GM12878 (cell line): ENCODE data around the gene FNDC3B. TPM values are rescaled to one million over a fixed set of nuclear protein-coding genes. Genes with fewer than 3 reads are reported as not detected.

Experiments used
- BCLAF1 ChIP-seq: fragments of 450-650 bp; IDR thresholded peaks from 2 replicates; pipeline ENCODE4 v1.6.1; 2017; ENCODE audit warnings: antibody characterized with exemption, mild to moderate bottlenecking, moderate library complexity
- MTA3 ChIP-seq: IDR thresholded peaks from 2 replicates; pipeline ENCODE4 v1.6.1; 2012; ENCODE audit warnings: low read length, inconsistent platforms, borderline replicate concordance
- MYB ChIP-seq: fragments of 150-350 bp; IDR thresholded peaks from 2 replicates; pipeline ENCODE4 v1.6.1; 2014; ENCODE audit warnings: mild to moderate bottlenecking, low read depth, low read length, borderline replicate concordance
- NFIC ChIP-seq: IDR thresholded peaks from 2 replicates; pipeline ENCODE4 v1.6.1; 2012; ENCODE audit warnings: low read depth, mild to moderate bottlenecking, inconsistent platforms, low read length, moderate library complexity
- NFXL1 ChIP-seq: fragments of 450-650 bp; IDR thresholded peaks from 2 replicates; pipeline ENCODE4 v1.6.1; 2017; ENCODE audit warnings: antibody characterized with exemption, mild to moderate bottlenecking, borderline replicate concordance
- NFYA ChIP-seq: IDR thresholded peaks from 2 replicates; pipeline ENCODE4 v1.6.1; 2011; ENCODE audit warnings: low read depth, mild to moderate bottlenecking, low read length, improper control_type of control experiment, borderline replicate concordance
- NR2C2 ChIP-seq: IDR thresholded peaks from 2 replicates; pipeline ENCODE4 v1.6.1; 2011; ENCODE audit warnings: borderline replicate concordance, low read depth; ENCODE audit not compliant: control insufficient read depth, insufficient read length
- SMAD1 ChIP-seq: fragments of 450-650 bp; IDR thresholded peaks from 2 replicates; pipeline ENCODE4 v1.6.1; 2018; ENCODE audit warnings: mild to moderate bottlenecking, low read depth; ENCODE audit not compliant: partially characterized antibody
- STAT3 ChIP-seq: IDR thresholded peaks from 2 replicates; pipeline ENCODE4 v1.6.1; 2011; ENCODE audit warnings: low read depth, low read length, improper control_type of control experiment
- YY1 ChIP-seq: IDR thresholded peaks from 2 replicates; pipeline ENCODE4 v1.6.1; 2011; ENCODE audit warnings: low read depth, mild to moderate bottlenecking, low read length
- ZNF24 ChIP-seq: fragments of 450-650 bp; IDR thresholded peaks from 2 replicates; pipeline ENCODE4 v1.6.1; 2017; ENCODE audit warnings: antibody characterized with exemption, mild to moderate bottlenecking
- ZNF592 ChIP-seq: fragments of 450-650 bp; IDR thresholded peaks from 2 replicates; pipeline ENCODE4 v1.6.1; 2017; ENCODE audit warnings: mild to moderate bottlenecking, moderate library complexity
- polyA plus RNA-seq, 11 experiments: library from polyadenylated mRNA; depleted of rRNA in 4 of 11; unstranded in 6 of 11; stranded (reverse) in 5 of 11; fragments of >200 nt; fragmentation: Nextera tagmentation in 4 of 11; fragmentation: Illumina TruSeq in 1 of 11; extraction: Ambion mirVana in 4 of 11; extraction: Trizol in 1 of 11; gene quantifications; 1 replicate in 1 of 11; 2 replicates in 10 of 11; pipeline versions ENCODE4 v1.2.1 to v1.2.3, GENCODE V29; 2011 to 2016; ENCODE audit warnings: inconsistent platforms in 2 of 11, missing spikeins in 2 of 11, low read depth in 1 of 11
- total RNA-seq, 4 experiments: library from RNA; depleted of rRNA in 3 of 4; stranded (reverse); fragments of >200 nt in 3 of 4; fragmentation: Illumina TruSeq in 1 of 4; extraction: Trizol in 1 of 4; gene quantifications; 2 replicates each; pipeline versions ENCODE4 v1.2.1 to v1.2.3, GENCODE V29; 2013 to 2021
- TF ChIP-seq, protein P1 (sequence below): fragments of 450-650 bp; IDR thresholded peaks from 2 replicates; pipeline ENCODE4 v1.6.1; 2017; ENCODE audit warnings: mild to moderate bottlenecking, low read depth, inconsistent platforms; ENCODE audit not compliant: poor library complexity, severe bottlenecking
- TF ChIP-seq, protein P2 (sequence below): fragments of 150-350 bp; IDR thresholded peaks from 2 replicates; pipeline ENCODE4 v1.6.1; 2014; ENCODE audit warnings: mild to moderate bottlenecking, low read depth, low read length
- TF ChIP-seq, protein P3 (sequence below): fragments of 450-650 bp; formaldehyde crosslinking; IDR thresholded peaks from 2 replicates; pipeline ENCODE4 v1.5.0; 2022; ENCODE audit warnings: mild to moderate bottlenecking, missing genetic modification characterization

The FNDC3B gene
- total and polyA plus RNA-seq, 10 of the 15 experiments (the other 5 are each of a cell fraction or from before 2014, with no cell fraction given): 7.9 to 35.0 (median 18.5) TPM

GRCh38 chr3:172061724-172062184 lies 22.4 kb downstream of the FNDC3B start (continued):
- TF ChIP-seq, protein P1, sequence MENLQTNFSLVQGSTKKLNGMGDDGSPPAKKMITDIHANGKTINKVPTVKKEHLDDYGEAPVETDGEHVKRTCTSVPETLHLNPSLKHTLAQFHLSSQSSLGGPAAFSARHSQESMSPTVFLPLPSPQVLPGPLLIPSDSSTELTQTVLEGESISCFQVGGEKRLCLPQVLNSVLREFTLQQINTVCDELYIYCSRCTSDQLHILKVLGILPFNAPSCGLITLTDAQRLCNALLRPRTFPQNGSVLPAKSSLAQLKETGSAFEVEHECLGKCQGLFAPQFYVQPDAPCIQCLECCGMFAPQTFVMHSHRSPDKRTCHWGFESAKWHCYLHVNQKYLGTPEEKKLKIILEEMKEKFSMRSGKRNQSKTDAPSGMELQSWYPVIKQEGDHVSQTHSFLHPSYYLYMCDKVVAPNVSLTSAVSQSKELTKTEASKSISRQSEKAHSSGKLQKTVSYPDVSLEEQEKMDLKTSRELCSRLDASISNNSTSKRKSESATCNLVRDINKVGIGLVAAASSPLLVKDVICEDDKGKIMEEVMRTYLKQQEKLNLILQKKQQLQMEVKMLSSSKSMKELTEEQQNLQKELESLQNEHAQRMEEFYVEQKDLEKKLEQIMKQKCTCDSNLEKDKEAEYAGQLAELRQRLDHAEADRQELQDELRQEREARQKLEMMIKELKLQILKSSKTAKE: peak; percentile 79
- TF ChIP-seq STAT3 (peak; percentile 66; the same call in 1 of the 2 replicates), BCLAF1 (no peak), NFXL1 (no peak), NFIC (peak; percentile 89; the same call in 1 of the 2 replicates), MTA3 (peak; percentile 88), NR2C2 (no peak), SMAD1 (no peak), ZNF24 (peak; percentile 91), NFYA (no peak), ZNF592 (no peak), MYB (no peak), YY1 (no peak)
- TF ChIP-seq, protein P2, sequence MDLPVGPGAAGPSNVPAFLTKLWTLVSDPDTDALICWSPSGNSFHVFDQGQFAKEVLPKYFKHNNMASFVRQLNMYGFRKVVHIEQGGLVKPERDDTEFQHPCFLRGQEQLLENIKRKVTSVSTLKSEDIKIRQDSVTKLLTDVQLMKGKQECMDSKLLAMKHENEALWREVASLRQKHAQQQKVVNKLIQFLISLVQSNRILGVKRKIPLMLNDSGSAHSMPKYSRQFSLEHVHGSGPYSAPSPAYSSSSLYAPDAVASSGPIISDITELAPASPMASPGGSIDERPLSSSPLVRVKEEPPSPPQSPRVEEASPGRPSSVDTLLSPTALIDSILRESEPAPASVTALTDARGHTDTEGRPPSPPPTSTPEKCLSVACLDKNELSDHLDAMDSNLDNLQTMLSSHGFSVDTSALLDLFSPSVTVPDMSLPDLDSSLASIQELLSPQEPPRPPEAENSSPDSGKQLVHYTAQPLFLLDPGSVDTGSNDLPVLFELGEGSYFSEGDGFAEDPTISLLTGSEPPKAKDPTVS: no peak
- TF ChIP-seq, protein P3, sequence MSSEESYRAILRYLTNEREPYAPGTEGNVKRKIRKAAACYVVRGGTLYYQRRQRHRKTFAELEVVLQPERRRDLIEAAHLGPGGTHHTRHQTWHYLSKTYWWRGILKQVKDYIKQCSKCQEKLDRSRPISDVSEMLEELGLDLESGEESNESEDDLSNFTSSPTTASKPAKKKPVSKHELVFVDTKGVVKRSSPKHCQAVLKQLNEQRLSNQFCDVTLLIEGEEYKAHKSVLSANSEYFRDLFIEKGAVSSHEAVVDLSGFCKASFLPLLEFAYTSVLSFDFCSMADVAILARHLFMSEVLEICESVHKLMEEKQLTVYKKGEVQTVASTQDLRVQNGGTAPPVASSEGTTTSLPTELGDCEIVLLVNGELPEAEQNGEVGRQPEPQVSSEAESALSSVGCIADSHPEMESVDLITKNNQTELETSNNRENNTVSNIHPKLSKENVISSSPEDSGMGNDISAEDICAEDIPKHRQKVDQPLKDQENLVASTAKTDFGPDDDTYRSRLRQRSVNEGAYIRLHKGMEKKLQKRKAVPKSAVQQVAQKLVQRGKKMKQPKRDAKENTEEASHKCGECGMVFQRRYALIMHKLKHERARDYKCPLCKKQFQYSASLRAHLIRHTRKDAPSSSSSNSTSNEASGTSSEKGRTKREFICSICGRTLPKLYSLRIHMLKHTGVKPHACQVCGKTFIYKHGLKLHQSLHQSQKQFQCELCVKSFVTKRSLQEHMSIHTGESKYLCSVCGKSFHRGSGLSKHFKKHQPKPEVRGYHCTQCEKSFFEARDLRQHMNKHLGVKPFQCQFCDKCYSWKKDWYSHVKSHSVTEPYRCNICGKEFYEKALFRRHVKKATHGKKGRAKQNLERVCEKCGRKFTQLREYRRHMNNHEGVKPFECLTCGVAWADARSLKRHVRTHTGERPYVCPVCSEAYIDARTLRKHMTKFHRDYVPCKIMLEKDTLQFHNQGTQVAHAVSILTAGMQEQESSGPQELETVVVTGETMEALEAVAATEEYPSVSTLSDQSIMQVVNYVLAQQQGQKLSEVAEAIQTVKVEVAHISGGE: no peak
